Common myeloid progenitor, CD34-positive (primary cell): ENCODE measurements around the gene CCS.
A peak's percentile ranks its signal among the peaks of the same experiment; 100 is the strongest.

Source experiments
- CTCF ChIA-PET: fragments of 350-600 bp; sonication (Branson Sonifier 250); formaldehyde crosslinking; loops from one replicate; lab custom pipeline; 2021; ENCODE audit warnings: antibody characterized with exemption; lab: Charles Lee
- POLR2A ChIA-PET: fragments of 350-600 bp; sonication (Branson Sonifier 250); formaldehyde crosslinking; loops from one replicate; lab custom pipeline; 2021; ENCODE audit warnings: antibody characterized with exemption; lab: Charles Lee
- DNase-seq, 3 donors: peaks; one replicate each; pipeline versions ENCODE4 v3.0.0 to v3.0.0-alpha.2; 2013
- H3K27ac ChIP-seq, 2 experiments: 1 replicate in 1 of 2; 2 replicates in 1 of 2; pipeline ENCODE4 v1.7.0; 2013; ENCODE audit warnings: inconsistent platforms in 2 of 2, low read length in 2 of 2, mild to moderate bottlenecking in 2 of 2, low read depth in 1 of 2, moderate library complexity in 1 of 2; ENCODE audit not compliant: severe bottlenecking in 2 of 2, insufficient read depth in 1 of 2, poor library complexity in 1 of 2
- H3K27me3 ChIP-seq, 5 experiments: replicated peaks in 2 of 5; 1 replicate in 3 of 5; 2 replicates in 2 of 5; pipeline versions ENCODE4 v1.6.1 to v1.7.0; 2013; ENCODE audit warnings: low read length in 4 of 5, mild to moderate bottlenecking in 2 of 5, moderate library complexity in 2 of 5, inconsistent platforms in 1 of 5; ENCODE audit not compliant: insufficient read depth in 5 of 5, control insufficient read depth in 4 of 5
- H3K36me3 ChIP-seq, 4 experiments: 1 replicate in 2 of 4; 2 replicates in 2 of 4; pipeline versions ENCODE4 v1.6.1 to v1.7.0; 2013; ENCODE audit warnings: low read length in 3 of 4, control low read depth in 1 of 4, mild to moderate bottlenecking in 1 of 4; ENCODE audit not compliant: control insufficient read depth in 4 of 4, insufficient read depth in 4 of 4
- H3K4me1 ChIP-seq, 4 experiments: 1 replicate in 3 of 4; 2 replicates in 1 of 4; pipeline versions ENCODE4 v1.6.1 to v1.7.1; 2013; ENCODE audit warnings: low read length in 3 of 4, mild to moderate bottlenecking in 3 of 4, control low read depth in 1 of 4, inconsistent platforms in 1 of 4, moderate library complexity in 1 of 4; ENCODE audit not compliant: control insufficient read depth in 4 of 4, insufficient read depth in 4 of 4; ENCODE audit errors: control extremely low read depth in 1 of 4
- H3K4me3 ChIP-seq, 7 experiments: 1 replicate in 4 of 7; 2 replicates in 3 of 7; pipeline versions ENCODE4 v1.5.1 to v1.7.0; 2013; ENCODE audit warnings: mild to moderate bottlenecking in 7 of 7, low read length in 6 of 7, moderate library complexity in 6 of 7, inconsistent platforms in 2 of 7, low read depth in 2 of 7, control low read depth in 1 of 7; ENCODE audit not compliant: insufficient read depth in 4 of 7, control insufficient read depth in 1 of 7; ENCODE audit errors: extremely low read depth in 1 of 7
- H3K9me3 ChIP-seq, 5 experiments: 1 replicate in 4 of 5; 2 replicates in 1 of 5; pipeline versions ENCODE4 v1.6.1 to v1.7.1; 2013; ENCODE audit warnings: low read length in 4 of 5, mild to moderate bottlenecking in 2 of 5, inconsistent platforms in 1 of 5, low read depth in 1 of 5, moderate library complexity in 1 of 5; ENCODE audit not compliant: control insufficient read depth in 4 of 5, insufficient read depth in 2 of 5; ENCODE audit errors: control extremely low read depth in 1 of 5
- WGBS: methylation state at CpG from one replicate; pipeline ENCODE4 v1.1.5; 2013; ENCODE audit not compliant: insufficient coverage; 5-methylcytosine and 5-hydroxymethylcytosine counted together

CCS gene

DNA sequence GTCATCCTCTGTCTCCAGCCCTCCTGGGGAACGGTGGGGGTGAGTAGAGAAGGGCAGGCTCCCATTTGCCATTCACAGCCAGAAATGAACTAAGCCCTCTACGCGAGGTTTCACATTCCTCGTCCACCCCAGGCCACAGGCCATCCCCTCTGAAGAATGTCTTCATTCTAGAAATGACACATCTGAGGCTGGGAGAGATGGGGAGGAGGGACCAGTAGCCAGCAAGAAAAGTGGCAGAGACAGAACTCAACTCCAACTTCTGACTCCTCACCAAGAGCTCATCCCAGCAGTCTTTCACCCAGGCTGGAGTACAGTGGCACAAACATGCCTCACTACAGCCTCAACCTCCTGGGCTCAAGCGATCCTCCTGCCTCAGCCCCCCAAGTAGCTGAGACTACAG is 28.0 kb upstream of the CCS start:
- ChIA-PET POLR2A (no interaction called here), CTCF (interaction anchor here (1.0 to 1.3 kb wide), 2 partner anchors 13 to 77 kb away, joined by 3 to 4 read pairs; no protein-coding TSS in a partner anchor)
- no peak for DNase-seq
- WGBS: 95% methylated on average over 4 of the region's 5 CpGs
- H3K4me1 ChIP-seq: peaks cover 0 to 14% (median 10%) of the 10 kb centered on the region in 4 experiments
- no peak overlapping the region for H3K4me3 ChIP-seq
- peaks cover 0 to 20% (median 5%) of the 10 kb centered on the region in 4 experiments for H3K36me3 ChIP-seq
- H3K27me3 ChIP-seq: peaks cover 0 to 4% (median 0%) of the 10 kb centered on the region in 5 experiments
- H3K27ac ChIP-seq: no peak overlapping the region
- no peaks in the 10 kb centered on the region for H3K9me3 ChIP-seq

DNA sequence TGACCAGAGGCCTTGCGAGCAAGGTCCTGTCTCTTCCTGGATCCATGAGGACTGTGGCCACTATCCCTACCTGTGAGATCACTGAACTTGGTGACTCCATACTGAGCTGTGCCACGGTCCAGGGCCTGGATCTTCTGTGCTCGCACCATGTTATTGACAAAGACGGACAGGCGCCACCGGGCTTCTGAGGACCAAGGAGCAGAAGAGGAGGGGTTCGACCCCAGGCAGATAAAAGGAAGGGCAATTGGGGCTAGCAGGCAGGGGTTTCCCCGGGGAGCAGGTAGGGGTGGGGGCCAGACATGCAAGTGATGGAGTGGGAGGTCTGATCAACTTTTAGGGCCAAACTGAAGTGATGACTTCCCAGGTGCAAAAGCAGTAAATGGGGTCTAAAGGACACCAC is 26.8 kb upstream of the CCS start:
- H3K4me1 ChIP-seq: peaks cover 0 to 14% (median 10%) of the 10 kb centered on the region in 4 experiments
- CTCF ChIA-PET: interaction anchor here (1.3 to 3.9 kb wide), 2 partner anchors 14 to 78 kb away, joined by 3 to 14 read pairs; no protein-coding TSS in a partner anchor
- peaks cover 0 to 2% (median 0%) of the 10 kb centered on the region in 5 experiments for H3K27me3 ChIP-seq
- H3K4me3 ChIP-seq: no peak overlapping the region
- no peaks in the 10 kb centered on the region for H3K9me3 ChIP-seq
- WGBS: 100% methylated on average over 5 of the region's 8 CpGs
- H3K27ac ChIP-seq: no peak overlapping the region
- H3K36me3 ChIP-seq: peaks cover 0 to 20% (median 5%) of the 10 kb centered on the region in 4 experiments
- no peak for DNase-seq
- POLR2A ChIA-PET: interaction anchor here (0.6 kb wide), 1 partner anchor 286 kb away, joined by 3 read pairs; no protein-coding TSS in a partner anchor

- Histone ChIP-seq H3K4me1 (peaks cover 0 to 14% (median 10%) of the 10 kb centered on the region in 4 experiments), H3K27me3 (peaks cover 0 to 2% (median 0%) of the 10 kb centered on the region in 5 experiments), H3K27ac (no peak overlapping the region), H3K4me3 (peak overlapping the region in 6 of 7 experiments; percentile 37 to 77 (median 66)), H3K36me3 (peaks cover 0 to 18% (median 3%) of the 10 kb centered on the region in 4 experiments), H3K9me3 (no peaks in the 10 kb centered on the region)
- WGBS: 77% methylated on average over 11 of the region's 15 CpGs
- CTCF ChIA-PET: interaction anchor here (0.9 to 3.9 kb wide), 11 partner anchors 9 to 269 kb away, joined by 3 to 14 read pairs (median 3); partner anchors contain the start of genes ACTN3 and ZDHHC24
- DNase-seq: no peak
- POLR2A ChIA-PET: no interaction called here
Measured at GRCh38 chr11:66567787-66568123, 25.2 kb upstream of the CCS start.

DNA sequence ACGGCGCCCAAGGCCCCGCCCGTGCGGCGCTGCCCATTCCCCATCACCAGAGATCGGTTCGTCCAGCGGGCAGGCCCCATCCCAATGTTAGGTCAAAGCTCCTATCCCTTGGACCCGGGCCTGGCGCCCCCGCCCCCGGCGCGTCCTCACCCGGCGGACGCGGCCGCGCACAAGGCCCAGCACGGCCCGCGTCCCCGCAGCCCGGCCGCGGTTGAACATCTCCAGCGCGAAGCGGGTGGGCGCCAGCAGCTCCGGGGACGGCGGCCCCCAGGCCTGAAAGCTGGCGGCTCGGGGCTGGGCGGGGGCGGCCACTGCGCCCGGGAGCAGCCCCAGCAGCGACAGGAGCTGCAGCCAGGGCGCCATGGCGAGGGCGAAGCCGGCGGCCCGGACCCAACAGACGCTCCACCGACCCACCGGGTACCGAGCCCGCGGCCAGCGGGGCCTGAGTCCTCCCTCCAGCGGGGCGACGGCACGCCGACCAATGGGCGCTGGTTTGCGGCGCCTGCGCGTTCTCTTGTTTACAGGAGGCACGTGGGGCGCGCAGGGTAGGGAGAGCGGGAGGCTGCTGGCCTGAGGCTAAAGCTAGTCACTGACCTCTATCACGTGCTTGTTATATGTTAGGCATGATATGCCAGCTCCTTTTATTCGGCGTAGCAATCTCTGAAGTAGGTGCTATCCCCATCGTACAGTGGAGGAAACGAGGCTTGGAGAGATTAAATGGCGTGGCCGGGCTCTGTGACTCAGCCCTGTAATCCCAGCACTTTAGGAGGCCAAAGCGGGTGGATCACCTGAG is 24.7 kb upstream of the CCS start, which contains the start of gene CTSF:
Gene CTSF, minus strand, starts transcription at position 483 of the 793 bp plus-strand sequence. Its CDS starts 120 bp downstream, at position 363.
- CTCF ChIA-PET: interaction anchor here (0.6 to 3.9 kb wide), 15 partner anchors 8 to 269 kb away, joined by 3 to 14 read pairs (median 3); partner anchors contain the start of genes ACTN3, RBM4B and ZDHHC24
- POLR2A ChIA-PET: no interaction called here
- peaks cover 0 to 2% (median 0%) of the 10 kb centered on the region in 5 experiments for H3K27me3 ChIP-seq
- H3K36me3 ChIP-seq: peaks cover 0 to 18% (median 3%) of the 10 kb centered on the region in 4 experiments
- H3K4me1 ChIP-seq: peaks cover 0 to 14% (median 10%) of the 10 kb centered on the region in 4 experiments
- H3K9me3 ChIP-seq: no peaks in the 10 kb centered on the region
- H3K27ac ChIP-seq: no peak within 1 kb of the TSS
- peak; percentile 57 to 74 (median 63) for DNase-seq
- H3K4me3 ChIP-seq: peak within 1 kb of the TSS; percentile 37 to 77 (median 61)
- 3% methylated on average over 77 of the region's 77 CpGs for WGBS

DNA sequence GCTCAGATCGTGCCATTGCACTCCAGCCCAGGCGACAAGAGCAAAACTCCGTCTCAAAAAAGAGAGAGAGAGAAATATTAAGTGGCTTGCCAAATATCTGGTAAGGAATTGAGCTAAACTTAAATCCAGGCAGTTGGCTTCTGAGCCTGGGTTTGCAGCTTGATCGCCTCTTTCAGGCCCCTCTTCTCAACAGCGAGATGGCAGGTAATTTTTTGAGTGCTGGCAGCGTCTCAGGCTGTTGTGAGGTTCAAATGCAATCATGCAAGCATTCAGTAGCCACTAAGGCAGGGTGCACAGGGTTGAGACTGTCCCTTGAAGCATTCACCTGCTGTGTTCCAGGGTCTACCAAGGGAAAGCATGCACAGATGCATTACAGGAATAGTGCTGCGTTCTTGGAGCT is 23.9 kb upstream of the CCS start:
- 96% methylated on average over 7 of the region's 7 CpGs for WGBS
- no peaks in the 10 kb centered on the region for H3K9me3 ChIP-seq
- POLR2A ChIA-PET: interaction anchor here (0.6 kb wide), 1 partner anchor 17 kb away, joined by 4 read pairs; no protein-coding TSS in a partner anchor
- no peak for DNase-seq
- H3K27me3 ChIP-seq: peaks cover 0 to 2% (median 0%) of the 10 kb centered on the region in 5 experiments
- CTCF ChIA-PET: interaction anchor here (0.6 to 3.9 kb wide), 11 partner anchors 9 to 109 kb away, joined by 3 to 14 read pairs (median 5); partner anchors contain the start of genes ACTN3, RBM4B and ZDHHC24
- peaks cover 0 to 14% (median 10%) of the 10 kb centered on the region in 4 experiments for H3K4me1 ChIP-seq
- H3K36me3 ChIP-seq: peaks cover 0 to 12% (median 3%) of the 10 kb centered on the region in 4 experiments
- H3K4me3 ChIP-seq: no peak overlapping the region
- H3K27ac ChIP-seq: no peak overlapping the region

DNA sequence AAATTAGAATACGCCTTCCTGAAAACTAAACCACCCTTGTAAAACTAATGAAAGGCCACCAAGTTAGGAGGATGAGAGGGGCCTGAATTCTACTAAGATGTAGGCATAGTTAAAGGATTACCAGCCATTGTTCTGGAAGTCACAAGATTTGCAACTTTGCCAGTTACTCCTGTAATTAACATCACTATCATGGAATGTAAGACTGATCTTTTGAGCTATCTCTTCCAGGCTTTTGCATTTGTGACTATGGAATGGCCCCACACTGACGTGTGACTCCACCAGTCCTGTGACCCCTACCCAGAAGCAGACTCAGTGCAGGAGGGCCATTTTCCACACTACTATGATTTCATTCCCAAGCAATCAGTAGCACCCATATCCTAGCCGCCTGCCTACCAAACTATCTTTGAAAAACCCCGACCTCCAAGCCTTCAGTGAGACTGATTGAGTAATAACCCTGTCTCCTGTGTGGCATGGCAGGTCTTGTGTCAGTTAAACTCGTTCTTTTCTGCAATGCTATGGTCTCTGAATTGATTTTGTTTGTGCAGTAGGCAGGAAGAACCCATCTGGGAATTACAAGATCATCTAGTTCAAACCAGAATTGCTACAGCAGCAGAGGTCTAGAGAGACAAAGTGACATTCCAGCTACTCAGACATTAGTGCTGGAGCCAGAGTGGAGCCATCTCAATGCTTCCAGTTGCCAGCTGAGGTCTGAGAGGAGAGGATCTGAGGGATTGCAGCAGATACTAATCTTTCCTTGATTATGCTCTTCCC is 22.7 kb upstream of the CCS start:
- DNase-seq: no peak
- H3K9me3 ChIP-seq: no peaks in the 10 kb centered on the region
- H3K36me3 ChIP-seq: peaks cover 0 to 7% (median 3%) of the 10 kb centered on the region in 4 experiments
- POLR2A ChIA-PET: no interaction called here
- CTCF ChIA-PET: interaction anchor here (0.6 to 3.9 kb wide), 6 partner anchors 8 to 85 kb away, joined by 3 to 14 read pairs (median 4); partner anchors contain the start of genes ACTN3 and ZDHHC24
- peaks cover 0 to 14% (median 10%) of the 10 kb centered on the region in 4 experiments for H3K4me1 ChIP-seq
- no peak overlapping the region for H3K27ac ChIP-seq
- H3K27me3 ChIP-seq: no peaks in the 10 kb centered on the region
- 71% methylated on average over 2 of the region's 5 CpGs for WGBS
- H3K4me3 ChIP-seq: no peak overlapping the region
